Mesenchymal stem cell (in vitro differentiated cells and primary cell): ENCODE results near the gene MFRP.

Source experiments
- DNase-seq: peaks from one replicate; pipeline ENCODE4 v3.0.0-alpha.2; 2013
- H2AFZ ChIP-seq: one replicate; pipeline ENCODE4 v1.6.1; 2013; ENCODE audit warnings: low read depth, mild to moderate bottlenecking, control low read depth, inconsistent platforms, low read length, moderate library complexity
- H2AK5ac ChIP-seq: 2 replicates; pipeline ENCODE4 v1.6.1; 2013; ENCODE audit warnings: low read length, moderate library complexity, mild to moderate bottlenecking, inconsistent platforms; ENCODE audit not compliant: severe bottlenecking
- H2BK120ac ChIP-seq: one replicate; pipeline ENCODE4 v1.6.1; 2013; ENCODE audit warnings: low read depth, mild to moderate bottlenecking, inconsistent platforms, low read length, moderate library complexity
- H2BK12ac ChIP-seq, 2 experiments: one replicate each; pipeline ENCODE4 v1.6.1; 2013; ENCODE audit warnings: inconsistent platforms in 2 of 2, low read length in 2 of 2, mild to moderate bottlenecking in 2 of 2, moderate library complexity in 2 of 2, control low read depth in 1 of 2
- H2BK15ac ChIP-seq: one replicate; pipeline ENCODE4 v1.6.1; 2013; ENCODE audit warnings: mild to moderate bottlenecking, low read depth, inconsistent platforms; ENCODE audit not compliant: poor library complexity, severe bottlenecking
- H2BK5ac ChIP-seq: 2 replicates; pipeline ENCODE4 v1.6.1; 2013; ENCODE audit warnings: low read depth, mild to moderate bottlenecking, low read length, control low read depth, inconsistent platforms; ENCODE audit not compliant: poor library complexity, severe bottlenecking
- H3K14ac ChIP-seq, 2 experiments: one replicate each; pipeline ENCODE4 v1.6.1; 2013; ENCODE audit warnings: inconsistent platforms in 2 of 2, low read length in 2 of 2, control low read depth in 1 of 2, mild to moderate bottlenecking in 1 of 2, moderate library complexity in 1 of 2
- H3K18ac ChIP-seq, 2 experiments: one replicate each; pipeline ENCODE4 v1.6.1; 2013; ENCODE audit warnings: inconsistent platforms in 2 of 2, low read length in 2 of 2, control low read depth in 1 of 2, low read depth in 1 of 2, mild to moderate bottlenecking in 1 of 2
- H3K23ac ChIP-seq, 2 experiments: one replicate each; pipeline ENCODE4 v1.6.1; 2013; ENCODE audit warnings: inconsistent platforms in 2 of 2, low read length in 2 of 2, mild to moderate bottlenecking in 2 of 2, moderate library complexity in 2 of 2, control low read depth in 1 of 2
- H3K27ac ChIP-seq: 2 replicates; pipeline ENCODE4 v1.5.1; 2013; ENCODE audit warnings: mild to moderate bottlenecking, moderate library complexity, low read length, control low read depth, inconsistent platforms; ENCODE audit not compliant: poor library complexity, severe bottlenecking
- H3K27me3 ChIP-seq, 2 experiments: 2 replicates each; pipeline versions ENCODE4 v1.6.1 to v1.7.0; 2013; ENCODE audit warnings: low read length in 2 of 2, mild to moderate bottlenecking in 2 of 2, moderate library complexity in 2 of 2, control low read depth in 1 of 2, inconsistent platforms in 1 of 2; ENCODE audit not compliant: control insufficient read depth in 1 of 2, insufficient read depth in 1 of 2
- H3K36me3 ChIP-seq, 2 experiments: 2 replicates each; pipeline versions ENCODE4 v1.6.1 to v1.7.0; 2013; ENCODE audit warnings: low read length in 2 of 2, control low read depth in 1 of 2, inconsistent platforms in 1 of 2, low read depth in 1 of 2, mild to moderate bottlenecking in 1 of 2; ENCODE audit not compliant: insufficient read depth in 2 of 2, control insufficient read depth in 1 of 2
- H3K4ac ChIP-seq, 2 experiments: one replicate each; pipeline ENCODE4 v1.6.1; 2013; ENCODE audit warnings: inconsistent platforms in 2 of 2, low read length in 2 of 2, mild to moderate bottlenecking in 2 of 2, moderate library complexity in 2 of 2, control low read depth in 1 of 2, low read depth in 1 of 2
- H3K4me1 ChIP-seq: 2 replicates; pipeline ENCODE4 v1.6.1; 2013; ENCODE audit warnings: low read depth, low read length, control low read depth; ENCODE audit not compliant: control insufficient read depth, insufficient read depth
- H3K4me2 ChIP-seq: 2 replicates; pipeline ENCODE4 v1.6.1; 2013; ENCODE audit warnings: low read length, mild to moderate bottlenecking, inconsistent platforms; ENCODE audit not compliant: poor library complexity, severe bottlenecking
- H3K4me3 ChIP-seq, 2 experiments: 2 replicates each; pipeline versions ENCODE4 v1.5.1 to v1.7.0; 2013; ENCODE audit warnings: low read length in 2 of 2, mild to moderate bottlenecking in 2 of 2, control low read depth in 1 of 2, low read depth in 1 of 2; ENCODE audit not compliant: insufficient read depth in 1 of 2
- H3K79me1 ChIP-seq: replicated peaks from 2 replicates; pipeline ENCODE4 v1.6.1; 2013; ENCODE audit warnings: mild to moderate bottlenecking, control low read depth, low read length, inconsistent platforms; ENCODE audit not compliant: poor library complexity, severe bottlenecking
- H3K9ac ChIP-seq: 2 replicates; pipeline ENCODE4 v1.7.0; 2013; ENCODE audit warnings: mild to moderate bottlenecking, low read length, moderate library complexity
- H3K9me3 ChIP-seq: 2 replicates; pipeline ENCODE4 v1.7.0; 2013; ENCODE audit warnings: mild to moderate bottlenecking, low read length; ENCODE audit not compliant: control insufficient read depth
- H4K8ac ChIP-seq: one replicate; pipeline ENCODE4 v1.6.1; 2013; ENCODE audit warnings: inconsistent platforms, mild to moderate bottlenecking, low read length, moderate library complexity
- H4K91ac ChIP-seq: one replicate; pipeline ENCODE4 v1.6.1; 2013; ENCODE audit warnings: mild to moderate bottlenecking, low read length, inconsistent platforms
- WGBS: methylation state at CpG from one replicate; pipeline ENCODE4 v1.1.7; 2013; ENCODE audit warnings: mixed read lengths; 5-methylcytosine and 5-hydroxymethylcytosine counted together

MFRP gene

GRCh38 chr11:119332111-119332765 lies 14.3 kb downstream of the MFRP start:
- 88% methylated on average over 4 of the region's 4 CpGs for WGBS

GRCh38 chr11:119330237-119330636 lies 16.3 kb downstream of the MFRP start:
- H3K27me3 ChIP-seq = peaks cover 3 to 5% of the 10 kb centered on the region in 2 experiments
- no peaks in the 10 kb centered on the region for H3K36me3 ChIP-seq
- no peak overlapping the region for H3K27ac ChIP-seq
- no peak overlapping the region for H3K18ac ChIP-seq
- H3K9me3 ChIP-seq = no peaks in the 10 kb centered on the region
- H3K4me3 ChIP-seq = no peak overlapping the region
- no peak overlapping the region for H2BK15ac ChIP-seq
- H3K14ac ChIP-seq = no peak overlapping the region
- no peak for DNase-seq
- no peak overlapping the region for H2BK5ac ChIP-seq
- peaks cover 7% of the 10 kb centered on the region for H3K79me1 ChIP-seq
- no peak overlapping the region for H2AFZ ChIP-seq
- H3K9ac ChIP-seq = no peak overlapping the region
- no peak overlapping the region for H3K4ac ChIP-seq
- no peak overlapping the region for H2BK12ac ChIP-seq
- no peak overlapping the region for H4K8ac ChIP-seq
- H3K4me1 ChIP-seq = peaks cover 3% of the 10 kb centered on the region
- no peak overlapping the region for H2BK120ac ChIP-seq
- no peak overlapping the region for H4K91ac ChIP-seq
- no peak overlapping the region for H2AK5ac ChIP-seq
- H3K4me2 ChIP-seq = no peak overlapping the region
- H3K23ac ChIP-seq = no peak overlapping the region
- WGBS = 80% methylated on average over 1 of the region's 1 CpG

More at GRCh38 chr11:119332111-119332765, 14.3 kb downstream of the MFRP start:
- Histone ChIP-seq H3K9ac (no peak overlapping the region), H2BK5ac (no peak overlapping the region), H2BK120ac (no peak overlapping the region), H3K36me3 (peaks cover 14 to 16% of the 10 kb centered on the region in 2 experiments), H2AK5ac (no peak overlapping the region), H3K18ac (no peak overlapping the region), H3K27ac (no peak overlapping the region), H4K91ac (no peak overlapping the region), H4K8ac (no peak overlapping the region), H3K27me3 (peaks cover 3 to 5% of the 10 kb centered on the region in 2 experiments), H3K4me1 (peaks cover 12% of the 10 kb centered on the region), H3K4me3 (no peak overlapping the region), H3K4me2 (no peak overlapping the region), H3K4ac (no peak overlapping the region), H3K23ac (no peak overlapping the region), H3K14ac (no peak overlapping the region), H3K9me3 (no peaks in the 10 kb centered on the region), H2BK15ac (no peak overlapping the region), H2BK12ac (no peak overlapping the region), H2AFZ (no peak overlapping the region), H3K79me1 (peaks cover 25% of the 10 kb centered on the region)
- no peak for DNase-seq

- H2BK12ac ChIP-seq = no peak overlapping the region
Measured at GRCh38 chr11:119329320-119329719, 17.2 kb downstream of the MFRP start.

GRCh38 chr11:119324189-119324588 lies 22.3 kb downstream of the MFRP start:
- Histone ChIP-seq H3K14ac (no peak overlapping the region), H3K4me1 (peaks cover 19% of the 10 kb centered on the region), H3K4ac (no peak overlapping the region), H3K27me3 (peaks cover 0 to 7% of the 10 kb centered on the region in 2 experiments), H3K79me1 (no peaks in the 10 kb centered on the region), H3K27ac (no peak overlapping the region), H3K36me3 (no peaks in the 10 kb centered on the region), H3K9ac (no peak overlapping the region), H3K4me3 (no peak overlapping the region), H2BK12ac (no peak overlapping the region), H3K18ac (no peak overlapping the region), H4K91ac (no peak overlapping the region), H2BK5ac (no peak overlapping the region), H3K23ac (no peak overlapping the region), H2AFZ (no peak overlapping the region), H2AK5ac (no peak overlapping the region), H2BK15ac (no peak overlapping the region), H3K4me2 (no peak overlapping the region), H2BK120ac (no peak overlapping the region), H3K9me3 (no peaks in the 10 kb centered on the region), H4K8ac (no peak overlapping the region)
- no peak for DNase-seq
- WGBS = 60% methylated on average over 4 of the region's 4 CpGs

More at GRCh38 chr11:119329320-119329719, 17.2 kb downstream of the MFRP start:
- H4K91ac ChIP-seq = no peak overlapping the region
- H2BK5ac ChIP-seq = no peak overlapping the region
- no peaks in the 10 kb centered on the region for H3K4me1 ChIP-seq
- WGBS = 100% methylated on average over 1 of the region's 2 CpGs
- H2BK120ac ChIP-seq = no peak overlapping the region
- H3K4me2 ChIP-seq = no peak overlapping the region
- no peak overlapping the region for H3K4me3 ChIP-seq
- no peak overlapping the region for H3K18ac ChIP-seq
- H2AFZ ChIP-seq = no peak overlapping the region
- H2BK15ac ChIP-seq = no peak overlapping the region
- H3K4ac ChIP-seq = no peak overlapping the region
- H3K9me3 ChIP-seq = no peaks in the 10 kb centered on the region
- no peak overlapping the region for H3K23ac ChIP-seq
- H3K79me1 ChIP-seq = no peaks in the 10 kb centered on the region
- no peak overlapping the region for H3K27ac ChIP-seq
- H3K14ac ChIP-seq = no peak overlapping the region
- peaks cover 3 to 5% of the 10 kb centered on the region in 2 experiments for H3K27me3 ChIP-seq
- no peak overlapping the region for H2AK5ac ChIP-seq
- DNase-seq = no peak
- no peak overlapping the region for H4K8ac ChIP-seq
- H3K9ac ChIP-seq = no peak overlapping the region
- H3K36me3 ChIP-seq = no peaks in the 10 kb centered on the region
